HG02852 (cell line): ENCODE measurements around the gene TP63.

Experiments
- ATAC-seq: cut with Tn5 transposase; IDR thresholded peaks from one replicate; pipeline ENCODE4 v1.9.1; 2021; ENCODE audit warnings: mild to moderate bottlenecking, moderate library complexity; ENCODE audit not compliant: unreplicated experiment

The TP63 gene

GRCh38 chr3:189772584-189772983 lies 141.4 kb downstream of the TP63 start:
- no peak for ATAC-seq

GRCh38 chr3:189773056-189773455 lies 141.9 kb downstream of the TP63 start:
- no peak for ATAC-seq

GRCh38 chr3:189776149-189776824 lies 145.1 kb downstream of the TP63 start:
- ATAC-seq = no peak

- ATAC-seq = peak; percentile 54
These were observed 147.3 kb downstream of the TP63 start for GRCh38 chr3:189778340-189778950.

GRCh38 chr3:189779166-189779565 lies 148.0 kb downstream of the TP63 start:
- ATAC-seq = no peak

GRCh38 chr3:189780546-189781270 lies 149.5 kb downstream of the TP63 start:
- ATAC-seq = no peak

- ATAC-seq = no peak
These were observed 150.2 kb downstream of the TP63 start for GRCh38 chr3:189781415-189781814.

- no peak for ATAC-seq
These were observed 155.4 kb downstream of the TP63 start for GRCh38 chr3:189786479-189787064.

- ATAC-seq = no peak
These were observed 156.0 kb downstream of the TP63 start for GRCh38 chr3:189787191-189787590.

GRCh38 chr3:189787632-189788031 lies 156.4 kb downstream of the TP63 start:
- ATAC-seq = no peak

- ATAC-seq = no peak
These were observed 158.2 kb downstream of the TP63 start for GRCh38 chr3:189789432-189789831.

- peak; percentile 54 for ATAC-seq
These were observed 159.5 kb downstream of the TP63 start for GRCh38 chr3:189790658-189791057.

GRCh38 chr3:189792046-189792929 lies 161.1 kb downstream of the TP63 start:
- no peak for ATAC-seq

- ATAC-seq = no peak
These were observed 163.3 kb downstream of the TP63 start for GRCh38 chr3:189794518-189794917.

- no peak for ATAC-seq
These were observed 166.0 kb downstream of the TP63 start for GRCh38 chr3:189797103-189797750.

GRCh38 chr3:189799366-189799765 lies 168.2 kb downstream of the TP63 start:
- ATAC-seq = no peak

- ATAC-seq = no peak
These were observed 169.2 kb downstream of the TP63 start for GRCh38 chr3:189800436-189800835.

GRCh38 chr3:189803254-189803653 lies 172.1 kb downstream of the TP63 start:
- no peak for ATAC-seq

- ATAC-seq = no peak
These were observed 174.3 kb downstream of the TP63 start for GRCh38 chr3:189805375-189806067.
